WTC11 (cell line): ENCODE data around the gene CD109.

ENCODE experiments used
- ATF1 ChIP-seq: sonication (generic); formaldehyde crosslinking; IDR thresholded peaks from 2 replicates; pipeline ENCODE4 v1.8.1; 2023; ENCODE audit warnings: mild to moderate bottlenecking, moderate library complexity, missing genetic modification reagents
- NFYB ChIP-seq: sonication (generic); formaldehyde crosslinking; conservative IDR thresholded peaks from 2 replicates; pipeline ENCODE4 v1.8.0; 2022; ENCODE audit warnings: low read depth, missing genetic modification reagents
- TCF7 ChIP-seq: sonication (generic); formaldehyde crosslinking; IDR thresholded peaks from 2 replicates; pipeline ENCODE4 v1.8.0; 2022; ENCODE audit warnings: mild to moderate bottlenecking, low read depth, missing genetic modification reagents, moderate library complexity
- TF ChIP-seq, protein P1 (sequence below): fragments of 200-600 bp; IDR thresholded peaks from 2 replicates; pipeline ENCODE4 v1.8.0; 2022; ENCODE audit warnings: antibody characterized with exemption
- TF ChIP-seq, protein P2 (sequence below): sonication (generic); formaldehyde crosslinking; IDR thresholded peaks from 2 replicates; pipeline ENCODE4 v1.8.1; 2023; ENCODE audit warnings: mild to moderate bottlenecking, moderate library complexity, missing genetic modification reagents
- TF ChIP-seq, protein P3 (sequence below): sonication (generic); formaldehyde crosslinking; IDR thresholded peaks from 2 replicates; pipeline ENCODE4 v1.8.0; 2022; ENCODE audit warnings: mild to moderate bottlenecking, missing genetic modification reagents

DNA sequence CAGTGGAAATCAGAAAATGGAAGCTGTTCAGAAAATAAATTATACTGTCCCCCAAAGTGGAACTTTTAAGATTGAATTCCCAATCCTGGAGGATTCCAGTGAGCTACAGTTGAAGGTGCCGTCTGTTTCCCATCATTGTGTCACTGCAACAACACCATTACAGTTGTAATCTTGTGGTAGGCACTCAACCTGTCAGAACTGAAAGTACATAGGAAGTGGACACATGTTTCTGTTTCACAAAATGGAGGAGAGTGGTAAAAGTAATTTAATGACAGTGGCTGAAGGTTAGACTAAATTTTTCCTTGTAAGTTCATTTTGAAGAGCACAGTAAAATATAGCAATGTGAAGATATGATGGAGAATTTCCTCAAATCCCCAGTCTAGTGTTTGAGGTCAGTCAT is 70.0 kb downstream of the CD109 start:
- TF ChIP-seq NFYB (CRISPR knock-in tag) (no peak), TCF7 (CRISPR knock-in tag) (no peak), ATF1 (no peak)
- TF ChIP-seq, protein P1, sequence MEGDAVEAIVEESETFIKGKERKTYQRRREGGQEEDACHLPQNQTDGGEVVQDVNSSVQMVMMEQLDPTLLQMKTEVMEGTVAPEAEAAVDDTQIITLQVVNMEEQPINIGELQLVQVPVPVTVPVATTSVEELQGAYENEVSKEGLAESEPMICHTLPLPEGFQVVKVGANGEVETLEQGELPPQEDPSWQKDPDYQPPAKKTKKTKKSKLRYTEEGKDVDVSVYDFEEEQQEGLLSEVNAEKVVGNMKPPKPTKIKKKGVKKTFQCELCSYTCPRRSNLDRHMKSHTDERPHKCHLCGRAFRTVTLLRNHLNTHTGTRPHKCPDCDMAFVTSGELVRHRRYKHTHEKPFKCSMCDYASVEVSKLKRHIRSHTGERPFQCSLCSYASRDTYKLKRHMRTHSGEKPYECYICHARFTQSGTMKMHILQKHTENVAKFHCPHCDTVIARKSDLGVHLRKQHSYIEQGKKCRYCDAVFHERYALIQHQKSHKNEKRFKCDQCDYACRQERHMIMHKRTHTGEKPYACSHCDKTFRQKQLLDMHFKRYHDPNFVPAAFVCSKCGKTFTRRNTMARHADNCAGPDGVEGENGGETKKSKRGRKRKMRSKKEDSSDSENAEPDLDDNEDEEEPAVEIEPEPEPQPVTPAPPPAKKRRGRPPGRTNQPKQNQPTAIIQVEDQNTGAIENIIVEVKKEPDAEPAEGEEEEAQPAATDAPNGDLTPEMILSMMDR = no peak
- TF ChIP-seq, protein P2, sequence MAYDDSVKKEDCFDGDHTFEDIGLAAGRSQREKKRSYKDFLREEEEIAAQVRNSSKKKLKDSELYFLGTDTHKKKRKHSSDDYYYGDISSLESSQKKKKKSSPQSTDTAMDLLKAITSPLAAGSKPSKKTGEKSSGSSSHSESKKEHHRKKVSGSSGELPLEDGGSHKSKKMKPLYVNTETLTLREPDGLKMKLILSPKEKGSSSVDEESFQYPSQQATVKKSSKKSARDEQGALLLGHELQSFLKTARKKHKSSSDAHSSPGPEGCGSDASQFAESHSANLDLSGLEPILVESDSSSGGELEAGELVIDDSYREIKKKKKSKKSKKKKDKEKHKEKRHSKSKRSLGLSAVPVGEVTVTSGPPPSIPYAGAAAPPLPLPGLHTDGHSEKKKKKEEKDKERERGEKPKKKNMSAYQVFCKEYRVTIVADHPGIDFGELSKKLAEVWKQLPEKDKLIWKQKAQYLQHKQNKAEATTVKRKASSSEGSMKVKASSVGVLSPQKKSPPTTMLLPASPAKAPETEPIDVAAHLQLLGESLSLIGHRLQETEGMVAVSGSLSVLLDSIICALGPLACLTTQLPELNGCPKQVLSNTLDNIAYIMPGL (CRISPR knock-in tag) = no peak
- TF ChIP-seq, protein P3, sequence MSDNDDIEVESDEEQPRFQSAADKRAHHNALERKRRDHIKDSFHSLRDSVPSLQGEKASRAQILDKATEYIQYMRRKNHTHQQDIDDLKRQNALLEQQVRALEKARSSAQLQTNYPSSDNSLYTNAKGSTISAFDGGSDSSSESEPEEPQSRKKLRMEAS (CRISPR knock-in tag) = no peak
